GM18508 (cell line): Measurements from ENCODE around the gene CTNNA3.

Source experiments
- ATAC-seq: cut with Tn5 transposase; IDR thresholded peaks from one replicate; pipeline ENCODE4 v1.9.1; 2021; ENCODE audit warnings: moderate number of reproducible peaks; ENCODE audit not compliant: insufficient read depth, unreplicated experiment

Gene CTNNA3

DNA sequence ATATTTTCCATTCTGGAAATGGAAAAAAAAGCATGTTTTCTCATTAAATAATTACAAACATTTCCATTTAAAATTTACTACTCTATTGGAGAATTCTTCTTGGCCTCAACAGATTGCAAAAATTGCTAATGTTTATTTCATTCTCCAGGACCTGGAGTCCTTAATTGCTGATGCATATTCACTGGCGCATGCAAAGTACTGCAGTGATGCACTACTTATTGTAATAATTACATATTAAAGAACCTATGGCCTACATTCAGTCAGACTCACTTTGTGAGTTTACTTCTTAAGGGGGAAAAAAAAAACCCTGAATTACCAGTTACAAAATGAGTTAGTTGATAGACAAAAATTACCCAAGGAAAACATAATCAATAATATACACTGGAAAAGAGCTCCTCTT lies 1161.1 kb downstream of the CTNNA3 start:
- no peak for ATAC-seq

DNA sequence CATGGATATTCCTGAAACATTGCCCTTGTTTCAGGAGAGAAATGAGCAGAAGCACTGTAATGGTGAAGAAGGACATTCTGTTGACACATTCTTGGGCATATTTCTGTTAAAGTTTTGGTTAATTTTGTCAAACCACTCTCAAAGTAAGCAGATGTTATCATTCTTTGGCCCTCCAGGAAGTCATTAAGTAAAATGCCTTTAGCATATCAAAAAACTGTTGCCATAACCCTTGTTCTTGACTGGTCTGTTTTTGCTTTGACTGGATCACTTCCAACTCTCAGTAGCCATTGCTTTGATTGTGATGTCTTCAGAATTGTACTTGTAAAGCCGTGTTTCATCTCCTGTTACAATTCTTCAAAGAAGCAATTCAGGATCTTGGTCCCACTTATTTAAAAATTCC lies 1174.5 kb downstream of the CTNNA3 start:
- no peak for ATAC-seq

DNA sequence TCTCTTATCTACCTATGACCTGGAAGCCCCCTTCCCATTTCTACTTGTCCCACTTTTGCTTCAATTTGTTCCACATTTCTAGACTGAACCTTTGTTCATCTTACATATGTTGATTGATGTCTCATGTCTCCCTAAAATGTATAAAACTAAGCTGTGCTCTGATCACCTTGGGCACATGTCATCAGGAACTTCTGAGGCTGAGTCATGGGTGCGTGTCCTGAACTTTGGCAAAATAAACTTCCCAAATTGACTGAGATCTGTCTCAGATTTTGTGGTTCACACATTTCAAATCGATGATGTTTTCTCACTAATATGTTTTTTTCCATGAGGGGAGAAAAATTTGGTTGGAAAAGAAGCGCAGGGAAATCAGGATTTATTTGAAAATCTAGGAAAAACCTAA lies 1176.4 kb downstream of the CTNNA3 start:
- ATAC-seq = no peak

DNA sequence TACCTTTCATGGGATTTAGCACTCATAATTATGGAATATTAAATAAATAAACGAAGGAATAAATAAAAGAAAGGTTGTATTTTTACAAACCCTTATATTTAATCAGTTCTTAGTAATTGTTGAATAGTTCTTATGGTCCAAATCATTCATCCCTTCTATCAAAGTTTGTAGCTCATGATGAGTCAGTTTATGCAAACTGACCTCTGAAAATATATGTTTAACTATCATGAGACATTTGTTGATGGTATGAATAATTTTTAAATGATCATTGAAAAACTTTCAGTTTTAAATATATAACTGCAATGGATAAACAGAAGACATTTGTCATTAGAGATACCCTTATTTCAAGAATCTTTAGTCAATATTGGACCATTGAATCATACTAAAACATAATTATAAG lies 1181.3 kb downstream of the CTNNA3 start:
- ATAC-seq = no peak

DNA sequence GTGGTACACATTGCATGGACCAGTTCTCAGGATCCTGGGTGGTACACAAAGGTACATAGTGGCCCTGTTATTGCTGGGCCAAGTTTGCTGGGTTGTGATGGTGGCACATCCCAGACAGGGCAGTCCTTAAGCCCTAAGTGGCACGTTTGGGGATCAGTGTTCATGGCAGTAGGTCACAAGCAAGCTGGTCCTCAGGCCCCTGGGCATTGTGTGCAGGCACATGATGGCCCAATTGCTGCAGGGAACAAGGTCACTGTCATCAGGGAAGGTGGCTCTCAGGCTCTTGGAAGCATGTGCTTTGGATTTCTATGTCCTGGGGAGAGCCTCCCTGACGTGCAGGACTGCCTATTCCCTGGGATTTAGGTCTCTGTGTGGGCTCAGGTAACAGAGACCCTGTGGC lies 1182.5 kb downstream of the CTNNA3 start:
- no peak for ATAC-seq

DNA sequence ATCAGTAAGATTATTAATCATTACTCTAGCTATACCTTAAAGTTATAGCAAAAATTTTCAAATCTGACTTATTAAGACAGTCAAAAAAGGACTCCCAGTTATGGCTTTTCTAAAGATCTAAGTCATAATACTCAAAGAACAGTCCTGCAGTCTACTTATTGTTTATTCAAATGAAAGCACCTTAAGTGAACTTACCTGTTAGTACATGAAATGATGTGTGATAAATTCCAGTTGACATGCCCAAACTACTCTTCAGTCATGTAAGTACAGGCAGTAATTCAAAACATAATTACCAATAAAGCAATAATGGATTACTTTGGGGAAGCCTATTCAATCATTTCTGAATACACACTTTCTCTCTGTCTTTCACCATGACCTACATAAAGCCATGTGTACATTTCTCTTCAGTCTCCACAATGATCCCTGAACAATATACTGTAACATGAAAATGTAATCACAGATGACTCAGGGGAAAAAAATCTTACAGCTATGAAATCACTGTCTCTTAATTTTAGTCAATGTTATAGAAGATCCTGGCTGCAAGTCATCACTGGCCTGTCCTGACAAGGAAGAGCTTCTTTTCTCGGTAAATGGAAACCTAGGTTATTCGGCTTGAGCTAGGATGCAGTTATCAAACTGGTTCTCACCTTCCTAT lies 1190.9 kb downstream of the CTNNA3 start:
- no peak for ATAC-seq

DNA sequence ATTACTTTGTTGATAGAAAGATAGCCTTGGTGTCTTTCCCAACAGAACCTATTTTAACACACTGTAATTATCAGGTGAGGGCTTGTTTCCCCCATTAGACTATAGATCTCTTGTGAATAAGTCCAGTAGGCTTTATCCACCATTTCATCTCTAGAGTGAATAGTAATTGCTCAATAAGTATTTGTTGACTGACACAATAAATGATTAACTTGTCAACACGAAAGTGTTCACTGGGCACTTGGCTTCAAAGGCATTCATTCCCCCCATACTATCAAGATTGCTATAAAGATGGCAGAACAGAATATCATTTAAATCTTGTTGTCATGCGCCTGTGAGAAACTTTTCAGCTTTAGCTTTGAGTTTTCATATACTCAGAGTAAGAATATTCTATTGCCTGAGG lies 1194.6 kb downstream of the CTNNA3 start:
- ATAC-seq = no peak

DNA sequence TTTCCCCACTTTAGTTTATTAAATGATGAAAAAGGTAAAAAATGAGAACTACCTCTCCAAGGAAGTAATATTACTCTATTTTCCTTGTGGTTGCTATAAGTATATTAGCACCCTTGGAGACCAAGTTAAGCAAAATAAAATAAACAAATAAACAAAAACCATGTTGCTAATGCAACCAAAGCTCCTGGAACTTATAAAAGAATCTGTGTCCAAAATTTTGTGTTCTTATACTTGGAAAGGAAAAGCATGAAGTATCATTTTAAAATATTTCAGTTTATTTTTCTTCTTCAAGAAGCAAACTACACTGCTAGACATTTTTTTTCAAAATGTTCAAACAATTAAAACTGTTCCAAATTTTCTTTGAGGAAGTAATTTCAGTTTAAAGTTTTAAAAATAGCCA lies 1212.0 kb downstream of the CTNNA3 start:
- ATAC-seq = no peak

DNA sequence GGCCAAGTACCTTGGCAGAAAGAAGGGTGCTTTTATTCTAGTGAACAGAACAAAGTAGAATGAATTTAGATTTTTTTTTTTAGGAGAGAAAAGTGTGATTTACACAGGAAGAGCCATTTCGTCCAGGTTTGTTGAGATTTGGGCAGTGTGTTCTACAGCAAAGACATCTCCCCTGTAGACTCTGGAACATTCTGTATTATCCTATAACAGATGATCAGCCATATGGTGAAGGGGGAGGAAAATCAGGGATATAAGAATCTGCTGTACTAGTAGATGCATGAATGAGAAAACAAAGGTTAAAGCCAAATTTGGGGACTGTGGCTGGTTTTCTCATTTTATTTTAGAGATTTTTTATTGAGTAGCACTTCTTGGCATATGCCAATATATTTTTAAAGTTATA lies 1223.8 kb downstream of the CTNNA3 start:
- ATAC-seq = no peak

DNA sequence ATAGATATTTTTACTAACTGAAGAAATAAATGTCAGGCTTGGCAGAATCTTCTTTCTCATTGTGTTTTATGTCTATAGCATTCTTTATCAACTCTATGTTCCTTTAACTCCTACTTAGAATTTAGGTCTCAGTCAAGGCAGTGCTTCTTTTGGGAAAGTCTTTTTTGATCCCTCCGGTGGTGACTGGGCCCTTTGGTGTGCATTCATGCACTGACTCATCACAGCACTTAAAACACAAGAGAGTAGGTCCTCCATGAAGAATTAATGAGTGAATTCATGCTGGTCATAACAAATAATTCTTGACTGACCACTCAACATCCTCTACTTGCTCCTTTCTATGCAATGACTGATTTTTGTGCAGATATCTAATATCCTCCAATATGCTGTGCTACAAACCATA lies 1229.0 kb downstream of the CTNNA3 start:
- no peak for ATAC-seq

DNA sequence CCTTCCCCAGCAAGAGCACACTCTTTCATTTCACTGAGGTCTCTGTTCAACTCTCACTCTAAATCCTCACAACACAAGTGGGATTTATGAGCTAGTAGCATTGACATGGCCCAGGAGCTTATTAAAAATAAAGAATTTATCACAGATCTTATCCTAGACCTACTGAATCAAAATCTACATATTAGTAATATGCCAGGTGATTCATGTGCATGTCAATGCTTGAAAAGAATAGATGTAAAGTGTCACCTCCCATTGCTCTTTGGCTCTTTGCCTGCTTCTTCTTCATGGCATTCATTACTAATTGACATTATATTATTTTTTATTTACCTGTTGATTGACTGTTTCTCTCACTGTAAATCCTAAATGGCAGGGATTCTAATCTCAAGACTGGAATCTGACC lies 1229.4 kb downstream of the CTNNA3 start:
- ATAC-seq = no peak

DNA sequence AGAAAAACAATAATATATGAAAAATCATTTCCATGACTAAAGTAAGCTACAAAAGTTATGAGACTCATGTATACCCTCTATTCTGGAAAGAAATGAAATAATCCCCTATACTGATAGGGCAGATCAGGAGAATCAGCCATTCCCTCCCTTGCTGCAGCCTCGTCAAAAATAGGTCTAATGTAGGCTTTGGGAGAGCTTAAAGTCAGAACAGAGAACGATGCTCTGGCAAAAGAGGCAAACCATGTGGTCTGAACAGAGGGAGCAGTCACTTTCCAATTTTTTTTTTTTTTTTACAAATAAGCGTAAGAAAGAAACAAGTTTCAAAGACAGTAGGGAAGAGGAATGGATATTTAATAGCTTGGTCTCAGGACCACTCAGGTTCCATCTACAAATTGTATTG lies 1232.4 kb downstream of the CTNNA3 start:
- ATAC-seq = no peak

DNA sequence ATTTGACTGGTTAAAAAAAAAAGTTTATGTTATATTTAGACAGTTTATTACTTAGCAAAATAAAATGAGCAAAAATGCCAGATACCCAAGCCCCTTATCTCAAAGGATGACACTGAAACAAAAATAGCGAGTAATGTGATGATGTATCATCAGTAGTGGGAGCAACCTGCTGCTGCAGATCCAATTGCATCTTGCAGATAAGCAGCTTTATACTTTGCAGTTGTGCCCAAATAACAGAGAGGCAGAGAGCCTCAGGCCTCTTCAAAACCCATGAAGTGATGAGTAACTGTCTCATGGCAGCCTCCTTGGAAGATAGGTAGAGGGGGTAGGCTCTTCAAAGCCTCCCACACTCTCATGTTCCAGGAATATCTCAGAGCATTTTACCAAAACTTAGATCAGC lies 1238.4 kb downstream of the CTNNA3 start:
- ATAC-seq = no peak

DNA sequence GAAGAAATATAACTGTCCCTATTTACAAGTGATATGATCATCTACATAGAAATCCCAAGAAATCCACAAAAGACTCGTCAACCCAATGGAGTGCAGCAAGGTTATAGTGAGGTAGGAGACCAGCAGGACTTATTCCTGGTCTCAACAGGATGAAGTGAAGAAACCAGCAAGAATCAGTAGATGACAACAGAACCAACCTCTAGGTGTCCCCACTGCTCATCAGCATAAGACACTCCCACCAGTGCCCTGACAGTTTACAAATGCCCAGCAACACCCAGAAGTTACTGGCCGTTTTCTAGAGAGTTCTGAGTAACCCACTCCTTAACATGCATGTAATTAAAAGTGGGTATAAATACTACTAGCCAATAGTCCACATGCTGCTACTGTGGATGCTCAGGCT lies 1240.7 kb downstream of the CTNNA3 start:
- ATAC-seq = no peak

DNA sequence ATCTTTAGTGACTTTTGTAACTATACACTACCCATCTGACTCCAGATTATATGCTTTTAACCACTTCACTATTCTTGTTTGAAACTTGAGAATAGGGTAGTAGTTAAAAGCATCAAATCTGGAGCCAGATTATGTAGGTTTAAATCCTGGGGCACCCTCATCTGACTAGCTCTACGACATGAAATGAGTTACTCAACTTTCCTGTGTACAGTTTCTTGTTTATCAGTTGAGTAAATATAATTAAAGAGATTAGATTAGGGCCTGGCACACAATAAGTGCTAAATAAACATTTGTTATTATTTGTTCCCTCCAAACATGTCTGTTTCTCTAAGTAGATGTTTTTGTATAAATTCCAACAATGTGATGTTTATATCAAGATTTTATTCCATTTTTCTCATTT lies 1255.4 kb downstream of the CTNNA3 start:
- ATAC-seq = no peak

DNA sequence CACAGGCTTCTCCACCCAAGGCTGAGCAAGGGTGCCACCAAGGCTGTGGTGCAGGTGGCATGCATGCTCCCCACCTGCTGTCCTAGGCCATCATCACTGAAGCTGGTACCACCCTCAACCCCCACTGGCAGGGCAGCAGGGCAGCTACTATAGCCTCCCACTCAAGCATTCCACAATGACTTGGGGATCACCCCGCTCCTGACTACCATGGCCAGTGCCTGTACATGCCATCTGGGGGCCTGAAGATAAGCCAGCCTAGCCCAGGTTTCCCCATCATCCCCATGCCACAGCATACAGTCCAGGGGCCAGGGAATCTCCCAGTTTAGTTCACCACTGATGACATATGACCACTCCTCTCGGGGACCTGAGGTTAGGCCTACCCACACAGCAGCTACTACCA lies 1281.1 kb downstream of the CTNNA3 start:
- no peak for ATAC-seq

DNA sequence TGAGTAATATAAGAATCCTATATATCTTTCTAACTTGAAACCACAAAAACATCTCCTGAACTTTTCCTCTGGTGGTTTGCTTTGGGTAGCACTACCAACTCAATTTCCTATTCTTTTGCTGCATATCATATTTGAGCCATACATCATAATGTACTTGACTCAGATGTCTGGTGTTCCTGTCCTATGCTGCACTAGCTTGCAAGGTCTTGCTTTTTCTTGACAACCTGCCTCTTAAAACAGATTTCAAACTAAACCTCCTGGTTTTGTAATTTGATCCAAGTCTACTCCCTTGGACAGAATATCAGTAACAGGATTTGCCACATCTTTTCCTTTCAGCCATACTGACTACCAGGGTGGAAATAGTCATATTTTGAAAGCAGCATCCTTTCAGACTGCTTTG lies 1290.4 kb downstream of the CTNNA3 start:
- no peak for ATAC-seq

DNA sequence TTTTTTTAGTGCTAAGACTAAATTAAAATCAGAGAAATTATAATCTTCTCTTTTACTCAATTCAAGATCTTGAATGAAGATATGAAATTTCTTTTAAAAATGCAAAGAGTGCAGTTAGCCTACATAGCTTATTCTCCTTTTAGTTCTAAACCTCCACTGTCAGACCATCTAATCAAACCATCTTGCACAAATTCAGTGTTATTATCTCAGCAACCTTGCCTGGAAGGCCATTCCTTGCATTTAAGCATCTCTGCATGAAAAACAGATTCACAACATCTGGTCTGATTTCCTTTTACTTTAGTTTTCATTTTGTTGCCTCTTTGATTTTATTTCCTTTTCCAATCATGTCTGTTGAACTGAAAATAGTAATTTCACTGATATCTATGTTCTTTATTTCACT lies 1297.3 kb downstream of the CTNNA3 start:
- ATAC-seq = no peak

DNA sequence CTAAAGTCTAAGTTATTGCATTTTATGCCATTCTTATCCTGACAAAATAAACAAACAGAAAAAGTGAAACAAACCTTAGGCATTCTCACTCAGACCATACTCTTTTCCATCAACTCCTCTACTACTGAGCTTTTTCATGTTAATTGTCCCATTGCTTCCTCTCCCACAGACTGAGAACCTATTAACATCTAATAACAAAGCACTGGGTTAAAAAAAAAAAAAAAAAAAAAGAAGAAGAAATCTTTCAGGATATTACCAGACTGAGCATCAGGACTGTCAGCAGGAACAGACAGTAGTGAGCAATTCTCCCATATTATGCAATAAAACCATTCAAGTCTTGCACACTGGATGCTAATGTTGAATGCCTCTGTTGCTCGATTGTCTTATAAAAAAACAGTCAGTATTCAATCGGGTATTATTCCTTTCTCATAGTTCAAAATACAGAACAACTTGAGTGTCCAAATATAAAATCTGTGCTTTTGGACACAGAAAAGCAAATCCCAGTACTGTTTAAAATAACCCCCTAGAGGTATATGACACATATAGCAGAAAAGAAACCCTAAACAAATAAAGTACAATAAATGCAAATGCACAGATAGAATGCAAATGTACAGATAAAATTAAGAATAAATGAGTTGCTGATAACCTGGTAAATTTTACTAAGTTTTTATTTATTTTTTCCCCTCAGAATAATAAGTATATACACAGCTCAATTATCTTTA lies 1301.5 kb downstream of the CTNNA3 start:
- ATAC-seq = no peak

DNA sequence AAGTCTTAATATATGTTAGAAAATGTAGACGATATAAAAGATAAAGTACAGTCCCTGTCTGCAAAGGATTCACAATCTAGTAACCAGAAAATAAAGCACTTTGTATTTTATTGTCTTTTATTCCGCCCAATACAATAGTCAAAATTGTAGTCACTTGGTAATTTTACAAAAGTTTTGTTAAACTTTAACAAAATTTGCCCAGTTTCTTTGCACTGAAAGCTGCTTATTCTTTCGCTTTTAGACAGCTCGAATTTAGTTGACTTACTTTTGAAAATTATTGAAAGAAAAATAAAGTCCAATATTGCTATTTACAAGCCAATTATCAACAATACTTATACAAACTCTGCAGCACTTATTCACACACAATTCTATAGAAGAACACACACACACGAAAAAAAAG lies 1305.1 kb downstream of the CTNNA3 start:
- ATAC-seq = no peak

DNA sequence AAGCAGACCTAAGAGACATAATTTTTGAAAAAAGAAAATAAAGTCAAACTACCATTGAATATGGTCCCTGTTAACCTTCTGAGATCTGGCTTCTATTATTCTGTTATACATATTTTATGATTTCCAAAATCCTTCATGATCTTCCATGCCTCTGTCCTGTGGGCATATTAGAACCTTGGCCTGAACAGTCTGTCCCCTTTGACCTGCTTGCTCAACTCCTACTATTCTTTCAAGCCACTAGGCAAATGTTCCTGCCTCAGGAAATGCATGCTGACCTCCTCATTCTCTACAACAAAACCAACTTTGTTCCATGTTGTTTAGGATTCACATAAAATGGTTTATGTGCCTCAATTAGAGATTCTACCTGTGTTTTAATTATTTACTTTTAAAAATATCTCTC lies 1315.0 kb downstream of the CTNNA3 start:
- no peak for ATAC-seq

DNA sequence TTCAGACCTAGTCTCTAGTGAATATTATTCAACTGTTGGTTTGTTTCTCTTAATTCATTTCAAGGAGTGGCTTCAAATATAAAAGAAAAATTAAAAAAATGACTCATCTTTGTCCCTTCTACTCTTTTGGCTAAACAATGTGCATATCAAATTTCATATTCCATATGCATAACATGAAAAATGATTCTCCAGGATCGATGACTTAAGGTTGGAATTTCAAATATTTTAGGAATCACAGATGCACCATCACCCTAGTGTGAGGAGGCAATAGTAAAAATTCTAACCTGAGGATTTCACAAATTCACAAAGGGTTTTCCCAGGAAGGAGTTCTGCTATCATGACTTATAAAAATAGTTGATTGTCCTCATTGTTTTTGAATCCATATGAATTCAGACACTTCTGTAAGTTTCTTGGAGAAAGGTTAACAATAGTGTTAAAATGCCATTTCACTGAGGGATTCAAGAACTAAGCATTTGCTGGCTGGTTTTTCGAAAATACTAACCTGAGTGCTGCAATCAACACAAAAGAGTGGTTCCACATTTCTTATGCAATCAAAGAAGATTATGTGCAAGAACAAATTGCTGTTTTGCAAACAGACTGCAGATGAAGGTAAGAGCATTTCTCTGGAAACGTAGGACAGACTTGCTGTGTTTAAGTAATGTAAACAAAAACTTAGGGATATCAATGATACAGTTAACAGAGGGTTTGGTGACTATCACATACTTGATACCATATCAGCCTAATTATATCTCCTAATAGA lies 1317.7 kb downstream of the CTNNA3 start:
- no peak for ATAC-seq
